ENCODE measurements around the gene PAFAH1B1. TPM values are rescaled to one million over a fixed set of nuclear protein-coding genes. Genes with fewer than 3 reads are reported as not detected.

PAFAH1B1 gene
- total and polyA plus RNA-seq, 2 experiments from 2014 or later = 69.9 to 71.7 TPM

- no peak overlapping the region for H3K27ac Mint-ChIP-seq
- no peak overlapping the region for H3K4me3 Mint-ChIP-seq
- H3K27ac ChIP-seq (ENCODE audit: low read depth) = no peak overlapping the region
- TF ChIP-seq ZNF114 (CRISPR knock-in tag; IDR thresholded peaks at IDR 0.05) = no peak
- TF ChIP-seq JUNB (IDR thresholded peaks at IDR 0.05; ENCODE audit: unreplicated experiment) = no peak
- no peak for TF ChIP-seq POLR2AphosphoS5 (IDR thresholded peaks at IDR 0.05; ENCODE audit: low read depth)
- no peak for TF ChIP-seq REST (IDR thresholded peaks at IDR 0.05; ENCODE audit: unreplicated experiment)
- TF ChIP-seq EZH2 (IDR thresholded peaks at IDR 0.05; ENCODE audit: low read depth, unreplicated experiment) = no peak
- no peak for TF ChIP-seq STAT1 (IDR thresholded peaks at IDR 0.05; ENCODE audit: unreplicated experiment)
- no peak for TF ChIP-seq ZNF331 (CRISPR knock-in tag; IDR thresholded peaks at IDR 0.05; ENCODE audit: low read depth)
- TF ChIP-seq ZNF462 (CRISPR knock-in tag; IDR thresholded peaks at IDR 0.05) = no peak
- no peak for TF ChIP-seq NANOG (IDR thresholded peaks at IDR 0.05; ENCODE audit: borderline replicate concordance)
- no peak for TF ChIP-seq EZH2phosphoT487 (IDR thresholded peaks at IDR 0.05; ENCODE audit: unreplicated experiment)
- TF ChIP-seq CTCF (conservative IDR thresholded peaks at IDR 0.05; ENCODE audit: low read depth in 2 of 2) = no peak
- no peak for TF ChIP-seq ETS1 (IDR thresholded peaks at IDR 0.05)
- TF ChIP-seq CREB1 (CRISPR knock-in tag; IDR thresholded peaks at IDR 0.05; ENCODE audit: low read depth) = no peak
- no peaks in the 10 kb centered on the region for H3K79me2 ChIP-seq (replicated peaks; ENCODE audit: insufficient read depth)
- no peaks in the 10 kb centered on the region for H3K27me3 ChIP-seq (ENCODE audit: insufficient read depth)
- no peak overlapping the region for H3K4me3 ChIP-seq
- H2AFZ ChIP-seq = no peak overlapping the region
- H3K9me2 ChIP-seq (ENCODE audit: insufficient read depth) = no peaks in the 10 kb centered on the region
- H4K20me1 ChIP-seq (replicated peaks; ENCODE audit: insufficient read depth) = 0 out of 2 replicates have a peak, but pooled peaks cover 4% of the 10 kb centered on the region
- ATAC-seq (no peak), DNase-seq (ENCODE audit: low spot score) (no peak)
- H3K4me1 Mint-ChIP-seq = no peaks in the 10 kb centered on the region
- H3K36me3 ChIP-seq (ENCODE audit: insufficient read depth) = no peaks in the 10 kb centered on the region
- no peaks in the 10 kb centered on the region; the same call in 1 of the 2 replicates for H3K4me1 ChIP-seq (ENCODE audit: insufficient read depth)
- no peaks in the 10 kb centered on the region for H3K9me3 Mint-ChIP-seq
- no peak overlapping the region for H3K4me2 ChIP-seq
- 0 out of 2 replicates have a peak, but pooled peaks cover 7% of the 10 kb centered on the region for H3F3A ChIP-seq (replicated peaks; ENCODE audit: low read depth)
- H3K36me3 Mint-ChIP-seq (ENCODE audit: low read depth) = peaks cover 35% of the 10 kb centered on the region
- peaks cover 4% of the 10 kb centered on the region for H3K27me3 Mint-ChIP-seq (ENCODE audit: insufficient read depth, low read depth, poor library complexity)
Measured at GRCh38 chr17:2695243-2695960, 101.9 kb downstream of the PAFAH1B1 start.

All from GM23338 (cell line).